HUES64 (cell line): ENCODE results near the gene PRKCZ.

Experiments used
- H3K27ac ChIP-seq: 2 replicates; pipeline ENCODE4 v1.7.0; 2013; ENCODE audit warnings: low read depth, low read length, inconsistent platforms
- H3K27me3 ChIP-seq: 2 replicates; pipeline ENCODE4 v1.6.1; 2013; ENCODE audit warnings: mild to moderate bottlenecking, low read length; ENCODE audit not compliant: insufficient read depth
- H3K36me3 ChIP-seq: 2 replicates; pipeline ENCODE4 v1.6.1; 2013; ENCODE audit warnings: mild to moderate bottlenecking, low read length; ENCODE audit not compliant: insufficient read depth
- H3K4me1 ChIP-seq: 2 replicates; pipeline ENCODE4 v1.6.1; 2013; ENCODE audit warnings: mild to moderate bottlenecking, low read length, moderate library complexity; ENCODE audit not compliant: insufficient read depth
- H3K4me3 ChIP-seq: 2 replicates; pipeline ENCODE4 v1.5.1; 2013; ENCODE audit warnings: mild to moderate bottlenecking, low read length, moderate library complexity
- H3K9ac ChIP-seq: 2 replicates; pipeline ENCODE4 v1.6.1; 2013; ENCODE audit warnings: mild to moderate bottlenecking, low read depth, low read length
- H3K9me3 ChIP-seq: 2 replicates; pipeline ENCODE4 v1.6.1; 2013; ENCODE audit warnings: low read depth, low read length; ENCODE audit not compliant: insufficient read depth
- WGBS: fragments of 150-250, 120-280 bp; methylation state at CpG from one replicate; pipeline ENCODE4 v1.1.7; 2013; ENCODE audit warnings: missing lambda C conversion rate; 5-methylcytosine and 5-hydroxymethylcytosine counted together

PRKCZ gene

GRCh38 chr1:2056955-2057590 lies 6.9 kb downstream of the PRKCZ start:
- H3K4me3 ChIP-seq = no peak overlapping the region
- no peaks in the 10 kb centered on the region for H3K9me3 ChIP-seq
- no peaks in the 10 kb centered on the region for H3K27me3 ChIP-seq
- no peak overlapping the region for H3K9ac ChIP-seq
- H3K4me1 ChIP-seq = no peaks in the 10 kb centered on the region
- WGBS = 95% methylated on average over 25 of the region's 25 CpGs
- H3K27ac ChIP-seq = no peak overlapping the region
- H3K36me3 ChIP-seq = peaks cover 30% of the 10 kb centered on the region

- H3K27ac ChIP-seq = no peak overlapping the region
- H3K9me3 ChIP-seq = peaks cover 1% of the 10 kb centered on the region; the same call in 1 of the 2 replicates
- H3K27me3 ChIP-seq = no peaks in the 10 kb centered on the region
- peaks cover 39% of the 10 kb centered on the region for H3K36me3 ChIP-seq
- no peak overlapping the region for H3K4me3 ChIP-seq
- WGBS = 95% methylated on average over 35 of the region's 35 CpGs
- H3K4me1 ChIP-seq = no peaks in the 10 kb centered on the region
- H3K9ac ChIP-seq = no peak overlapping the region
Measured at GRCh38 chr1:2059290-2059953, 9.2 kb downstream of the PRKCZ start.

GRCh38 chr1:2060072-2060471 lies 9.9 kb downstream of the PRKCZ start:
- Histone ChIP-seq H3K4me1 (no peaks in the 10 kb centered on the region), H3K27ac (no peak overlapping the region), H3K36me3 (peaks cover 41% of the 10 kb centered on the region), H3K4me3 (no peak overlapping the region), H3K27me3 (no peaks in the 10 kb centered on the region), H3K9ac (no peak overlapping the region), H3K9me3 (peaks cover 7% of the 10 kb centered on the region; the same call in 1 of the 2 replicates)
- 95% methylated on average over 15 of the region's 15 CpGs for WGBS

GRCh38 chr1:2060535-2060934 lies 10.3 kb downstream of the PRKCZ start:
- H3K4me3 ChIP-seq = no peak overlapping the region
- no peaks in the 10 kb centered on the region for H3K4me1 ChIP-seq
- no peak overlapping the region for H3K9ac ChIP-seq
- 93% methylated on average over 23 of the region's 23 CpGs for WGBS
- H3K27ac ChIP-seq = no peak overlapping the region
- peaks cover 7% of the 10 kb centered on the region; the same call in 1 of the 2 replicates for H3K9me3 ChIP-seq
- H3K36me3 ChIP-seq = peaks cover 38% of the 10 kb centered on the region
- no peaks in the 10 kb centered on the region for H3K27me3 ChIP-seq

GRCh38 chr1:2061065-2061778 lies 11.0 kb downstream of the PRKCZ start:
- Histone ChIP-seq H3K4me1 (no peaks in the 10 kb centered on the region), H3K4me3 (no peak overlapping the region), H3K36me3 (peaks cover 32% of the 10 kb centered on the region), H3K9ac (no peak overlapping the region), H3K27me3 (no peaks in the 10 kb centered on the region), H3K9me3 (peaks cover 7% of the 10 kb centered on the region; the same call in 1 of the 2 replicates), H3K27ac (no peak overlapping the region)
- 88% methylated on average over 28 of the region's 28 CpGs for WGBS

- no peak overlapping the region for H3K27ac ChIP-seq
- WGBS = 95% methylated on average over 3 of the region's 4 CpGs
- H3K4me1 ChIP-seq = no peaks in the 10 kb centered on the region
- H3K4me3 ChIP-seq = no peak overlapping the region
- H3K36me3 ChIP-seq = peaks cover 21% of the 10 kb centered on the region
- peaks cover 7% of the 10 kb centered on the region; the same call in 1 of the 2 replicates for H3K9me3 ChIP-seq
- no peaks in the 10 kb centered on the region for H3K27me3 ChIP-seq
- no peak overlapping the region for H3K9ac ChIP-seq
Measured at GRCh38 chr1:2065699-2066098, 15.5 kb downstream of the PRKCZ start.

- peaks cover 7% of the 10 kb centered on the region; the same call in 1 of the 2 replicates for H3K9me3 ChIP-seq
- H3K4me3 ChIP-seq = no peak overlapping the region
- H3K27me3 ChIP-seq = no peaks in the 10 kb centered on the region
- H3K9ac ChIP-seq = no peak overlapping the region
- H3K4me1 ChIP-seq = no peaks in the 10 kb centered on the region
- WGBS = 96% methylated on average over 21 of the region's 21 CpGs
- H3K27ac ChIP-seq = no peak overlapping the region
- peaks cover 12% of the 10 kb centered on the region; the same call in 1 of the 2 replicates for H3K36me3 ChIP-seq
Measured at GRCh38 chr1:2067393-2067792, 17.2 kb downstream of the PRKCZ start.

- no peak overlapping the region for H3K9ac ChIP-seq
- H3K4me1 ChIP-seq = no peaks in the 10 kb centered on the region
- no peak overlapping the region for H3K27ac ChIP-seq
- H3K4me3 ChIP-seq = no peak overlapping the region
- H3K27me3 ChIP-seq = no peaks in the 10 kb centered on the region
- H3K9me3 ChIP-seq = peaks cover 7% of the 10 kb centered on the region; the same call in 1 of the 2 replicates
- WGBS = 92% methylated on average over 17 of the region's 17 CpGs
- peaks cover 11% of the 10 kb centered on the region; the same call in 1 of the 2 replicates for H3K36me3 ChIP-seq
Measured at GRCh38 chr1:2067981-2068380, 17.8 kb downstream of the PRKCZ start.

GRCh38 chr1:2068951-2069350 lies 18.7 kb downstream of the PRKCZ start:
- Histone ChIP-seq H3K27me3 (no peaks in the 10 kb centered on the region), H3K9ac (no peak overlapping the region), H3K27ac (no peak overlapping the region), H3K4me3 (no peak overlapping the region), H3K36me3 (peaks cover 11% of the 10 kb centered on the region; the same call in 1 of the 2 replicates), H3K9me3 (peaks cover 7% of the 10 kb centered on the region; the same call in 1 of the 2 replicates), H3K4me1 (no peaks in the 10 kb centered on the region)
- whole genome bisulfite sequencing = 95% methylated on average over 19 of the region's 19 CpGs

- H3K27me3 ChIP-seq = no peaks in the 10 kb centered on the region
- no peaks in the 10 kb centered on the region for H3K4me1 ChIP-seq
- H3K27ac ChIP-seq = no peak overlapping the region
- H3K9ac ChIP-seq = no peak overlapping the region
- H3K9me3 ChIP-seq = 0 out of 2 replicates have a peak, but pooled peaks cover under 1% of the 10 kb centered on the region
- 95% methylated on average over 11 of the region's 11 CpGs for WGBS
- H3K4me3 ChIP-seq = no peak overlapping the region
- 0 out of 2 replicates have a peak, but pooled peaks cover 4% of the 10 kb centered on the region for H3K36me3 ChIP-seq
Measured at GRCh38 chr1:2070016-2070415, 19.8 kb downstream of the PRKCZ start.
